ENCODE measurements around the gene ZNF92.

GRCh38 chr7:65441010-65441409, 67.4 kb downstream of the ZNF92 start:
- TF ChIP-seq POLR2AphosphoS5 (IDR thresholded peaks at IDR 0.05) = no peak
- TF ChIP-seq POLR2A (IDR thresholded peaks at IDR 0.05) = no peak
- no peak for TF ChIP-seq CTCF (IDR thresholded peaks at IDR 0.05)
- TF ChIP-seq EP300 (IDR thresholded peaks at IDR 0.05) = no peak

Data from suprapubic skin (tissue), 4 donors.